SK-N-SH treated with all-trans-retinoic acid at 6 μM for 48 hours (cell line): ENCODE measurements around the gene DENND2A.

ENCODE experiments used
- ESRRG ChIP-seq: fragments of 250-450 bp; sonication (Bioruptor Pico); IDR thresholded peaks from 2 replicates; pipeline ENCODE4 v1.6.1; 2021; ENCODE audit warnings: mild to moderate bottlenecking
- GLIS3 ChIP-seq: fragments of 250-450 bp; sonication (Bioruptor Pico); IDR thresholded peaks from 2 replicates; pipeline ENCODE4 v1.5.0; 2020; ENCODE audit warnings: mild to moderate bottlenecking, moderate library complexity
- ISL1 ChIP-seq: fragments of 250-450 bp; sonication (Bioruptor Pico); IDR thresholded peaks from 2 replicates; pipeline ENCODE4 v2.1.2; 2022; ENCODE audit warnings: mild to moderate bottlenecking, moderate library complexity
- RARB ChIP-seq: fragments of 250-450 bp; sonication (Bioruptor Pico); IDR thresholded peaks from 2 replicates; pipeline ENCODE4 v1.8.0; 2021; ENCODE audit warnings: mild to moderate bottlenecking, moderate library complexity
- ZFP30 ChIP-seq: fragments of 450-650 bp; formaldehyde crosslinking; IDR thresholded peaks from 2 replicates; pipeline ENCODE4 v1.5.0; 2022; ENCODE audit warnings: mild to moderate bottlenecking, moderate library complexity
- ZNF70 ChIP-seq: fragments of 450-650 bp; formaldehyde crosslinking; IDR thresholded peaks from 2 replicates; pipeline ENCODE4 v1.5.0; 2020; ENCODE audit warnings: mild to moderate bottlenecking, moderate library complexity

GRCh38 chr7:140506788-140507464, 133.7 kb downstream of the DENND2A start:
- TF ChIP-seq ZNF70 (no peak), RARB (CRISPR knock-in tag) (no peak), ISL1 (CRISPR knock-in tag) (no peak), GLIS3 (CRISPR knock-in tag) (no peak), ZFP30 (CRISPR knock-in tag) (no peak), ESRRG (CRISPR knock-in tag) (no peak)
